Glutamatergic neuron (in vitro differentiated cells): ENCODE results near the gene TP63. TPM values are rescaled to one million over a fixed set of nuclear protein-coding genes. Genes with fewer than 3 reads are reported as not detected.

Experiments
- DNase-seq: peaks from one replicate; pipeline ENCODE4 v3.0.0; 2022
- H3K27ac Mint-ChIP-seq: one replicate; pipeline ENCODE4 v1.8.0; 2020; ENCODE audit warnings: mild to moderate bottlenecking, mixed read lengths, inconsistent platforms; ENCODE audit not compliant: unreplicated experiment
- H3K27me3 Mint-ChIP-seq: one replicate; pipeline ENCODE4 v1.8.0; 2020; ENCODE audit warnings: mild to moderate bottlenecking, moderate library complexity, mixed read lengths, inconsistent platforms; ENCODE audit not compliant: unreplicated experiment
- H3K36me3 Mint-ChIP-seq: one replicate; pipeline ENCODE4 v1.8.0; 2020; ENCODE audit warnings: mild to moderate bottlenecking, mixed read lengths, inconsistent platforms; ENCODE audit not compliant: unreplicated experiment
- H3K4me1 Mint-ChIP-seq: one replicate; pipeline ENCODE4 v1.8.0; 2020; ENCODE audit warnings: mild to moderate bottlenecking, low read depth, mixed read lengths, inconsistent platforms; ENCODE audit not compliant: unreplicated experiment
- H3K4me3 Mint-ChIP-seq: one replicate; pipeline ENCODE4 v1.8.0; 2020; ENCODE audit warnings: mild to moderate bottlenecking, mixed read lengths, inconsistent platforms; ENCODE audit not compliant: unreplicated experiment
- H3K9me3 Mint-ChIP-seq: one replicate; pipeline ENCODE4 v1.8.0; 2020; ENCODE audit warnings: mild to moderate bottlenecking, moderate library complexity, mixed read lengths, inconsistent platforms; ENCODE audit not compliant: unreplicated experiment
- total RNA-seq: library from RNA; stranded (reverse); fragmentation: NEBNext Ultra II Directional; extraction: Animal tissue kit (Norgen Biotek cat#: 25700); gene quantifications from one replicate; pipeline ENCODE4 v1.2.1, GENCODE V29; 2021; ENCODE audit not compliant: unreplicated experiment
- TF ChIP-seq, protein P1 (sequence below): fragments of 200-600 bp; sonication (generic); IDR thresholded peaks from one replicate; pipeline ENCODE4 v1.5.0; 2021; ENCODE audit not compliant: partially characterized antibody, unreplicated experiment

TP63 gene
- total RNA-seq, 1 donor from 2014 or later: not detected

GRCh38 chr3:189936201-189936945 lies 305.2 kb downstream of the TP63 start:
- no peaks in the 10 kb centered on the region for H3K27me3 Mint-ChIP-seq
- H3K9me3 Mint-ChIP-seq: no peaks in the 10 kb centered on the region
- no peak for DNase-seq
- H3K4me3 Mint-ChIP-seq: no peak overlapping the region
- H3K27ac Mint-ChIP-seq: no peak overlapping the region
- TF ChIP-seq, protein P1, sequence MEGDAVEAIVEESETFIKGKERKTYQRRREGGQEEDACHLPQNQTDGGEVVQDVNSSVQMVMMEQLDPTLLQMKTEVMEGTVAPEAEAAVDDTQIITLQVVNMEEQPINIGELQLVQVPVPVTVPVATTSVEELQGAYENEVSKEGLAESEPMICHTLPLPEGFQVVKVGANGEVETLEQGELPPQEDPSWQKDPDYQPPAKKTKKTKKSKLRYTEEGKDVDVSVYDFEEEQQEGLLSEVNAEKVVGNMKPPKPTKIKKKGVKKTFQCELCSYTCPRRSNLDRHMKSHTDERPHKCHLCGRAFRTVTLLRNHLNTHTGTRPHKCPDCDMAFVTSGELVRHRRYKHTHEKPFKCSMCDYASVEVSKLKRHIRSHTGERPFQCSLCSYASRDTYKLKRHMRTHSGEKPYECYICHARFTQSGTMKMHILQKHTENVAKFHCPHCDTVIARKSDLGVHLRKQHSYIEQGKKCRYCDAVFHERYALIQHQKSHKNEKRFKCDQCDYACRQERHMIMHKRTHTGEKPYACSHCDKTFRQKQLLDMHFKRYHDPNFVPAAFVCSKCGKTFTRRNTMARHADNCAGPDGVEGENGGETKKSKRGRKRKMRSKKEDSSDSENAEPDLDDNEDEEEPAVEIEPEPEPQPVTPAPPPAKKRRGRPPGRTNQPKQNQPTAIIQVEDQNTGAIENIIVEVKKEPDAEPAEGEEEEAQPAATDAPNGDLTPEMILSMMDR: no peak
- H3K4me1 Mint-ChIP-seq: peaks cover 3% of the 10 kb centered on the region
- H3K36me3 Mint-ChIP-seq: no peaks in the 10 kb centered on the region

DNA sequence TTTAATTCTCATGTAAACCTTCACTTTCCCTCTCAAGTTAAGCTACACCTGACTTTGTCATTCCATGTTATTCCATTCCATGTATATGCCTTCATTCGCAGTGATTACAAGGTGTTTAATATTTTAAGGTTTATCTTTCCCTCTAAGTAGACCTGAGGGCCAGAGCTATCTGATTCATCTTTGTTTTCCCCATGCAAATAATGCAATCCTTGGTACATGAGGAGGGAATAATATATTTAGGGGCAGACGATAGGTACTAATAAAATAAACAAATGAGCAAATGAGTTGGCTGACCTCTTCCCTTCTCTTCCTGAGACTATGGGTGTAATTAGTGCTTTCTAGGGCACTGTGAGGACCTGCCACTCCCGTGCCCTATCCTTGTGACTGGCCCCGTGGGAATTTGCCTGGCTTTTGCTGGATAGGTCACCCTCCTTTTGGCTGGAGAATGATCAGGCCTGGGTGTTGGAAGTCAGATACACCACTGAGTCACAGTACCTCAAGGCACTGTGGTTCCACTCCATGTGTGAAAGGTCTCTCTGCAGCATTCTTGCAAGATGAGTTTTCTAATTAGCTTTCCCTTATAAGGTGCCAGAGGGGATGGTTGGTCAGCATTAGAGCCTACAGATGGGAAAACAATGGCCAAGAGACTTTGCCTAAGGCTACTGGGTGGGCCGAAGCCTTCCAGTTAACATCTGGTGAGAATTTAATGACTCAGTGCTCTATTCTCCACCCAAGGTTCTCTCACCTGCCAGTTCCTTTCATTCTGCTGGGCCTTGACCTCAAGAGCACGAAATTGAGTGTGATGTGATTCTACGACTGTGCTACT lies 306.3 kb downstream of the TP63 start:
- Mint-ChIP-seq H3K4me1 (peaks cover 3% of the 10 kb centered on the region), H3K36me3 (no peaks in the 10 kb centered on the region), H3K9me3 (no peaks in the 10 kb centered on the region), H3K27me3 (no peaks in the 10 kb centered on the region), H3K4me3 (no peak overlapping the region), H3K27ac (no peak overlapping the region)
- no peak for DNase-seq
- TF ChIP-seq, protein P1: no peak

DNA sequence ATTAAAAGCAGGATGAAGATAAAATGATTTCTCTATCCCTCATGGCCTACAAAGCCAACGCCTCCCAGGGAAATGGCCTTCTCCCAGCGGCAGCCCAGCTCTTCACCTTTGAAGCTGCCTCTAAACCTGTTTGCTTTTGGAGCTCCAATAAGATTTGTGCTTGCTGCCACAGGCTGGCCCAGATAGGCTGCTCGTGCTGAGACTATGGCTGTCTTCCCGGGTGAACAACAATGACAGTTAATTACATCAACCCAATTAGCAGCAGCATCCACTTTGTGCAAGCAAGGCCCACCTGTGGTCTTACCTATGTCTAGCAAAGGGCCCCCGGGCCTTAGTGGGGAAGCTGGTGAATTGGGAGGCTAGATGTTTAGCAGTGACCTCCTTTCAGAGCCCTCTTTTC lies 309.9 kb downstream of the TP63 start:
- DNase-seq: no peak
- TF ChIP-seq, protein P1: no peak
- Mint-ChIP-seq H3K4me1 (peaks cover 3% of the 10 kb centered on the region), H3K9me3 (no peaks in the 10 kb centered on the region), H3K27ac (no peak overlapping the region), H3K36me3 (no peaks in the 10 kb centered on the region), H3K27me3 (no peaks in the 10 kb centered on the region), H3K4me3 (no peak overlapping the region)

- H3K27me3 Mint-ChIP-seq: no peaks in the 10 kb centered on the region
- no peak for DNase-seq
- H3K27ac Mint-ChIP-seq: no peak overlapping the region
- H3K4me3 Mint-ChIP-seq: no peak overlapping the region
- peaks cover 1% of the 10 kb centered on the region for H3K9me3 Mint-ChIP-seq
- H3K4me1 Mint-ChIP-seq: no peaks in the 10 kb centered on the region
- no peaks in the 10 kb centered on the region for H3K36me3 Mint-ChIP-seq
- TF ChIP-seq, protein P1: no peak
Observed at GRCh38 chr3:189941679-189942078, 310.5 kb downstream of the TP63 start.

DNA sequence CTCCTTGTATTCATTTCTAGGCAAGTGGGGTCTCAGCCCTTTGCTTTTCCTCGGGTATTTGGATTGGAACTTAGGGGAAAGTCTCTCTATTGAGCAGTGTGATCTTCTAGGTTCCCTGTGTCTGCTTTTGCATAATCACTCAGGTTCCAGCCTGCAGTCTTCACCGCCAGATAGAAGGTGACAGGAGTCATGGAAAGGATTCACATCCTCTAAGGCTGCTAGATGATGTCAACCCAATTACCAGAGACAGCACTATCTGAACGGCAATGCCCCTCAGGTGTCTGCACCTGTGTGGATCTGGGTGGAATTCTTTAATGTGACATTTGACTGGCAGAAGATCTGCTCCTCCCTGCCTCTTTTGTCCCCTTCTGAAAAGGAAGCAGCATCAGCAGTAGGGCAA lies 311.8 kb downstream of the TP63 start:
- DNase-seq: no peak
- Mint-ChIP-seq H3K27ac (no peak overlapping the region), H3K4me1 (no peaks in the 10 kb centered on the region), H3K4me3 (no peak overlapping the region), H3K9me3 (peaks cover 2% of the 10 kb centered on the region), H3K36me3 (no peaks in the 10 kb centered on the region), H3K27me3 (no peaks in the 10 kb centered on the region)
- TF ChIP-seq, protein P1: no peak
